PC-9 (cell line): ENCODE data around the gene GLRA3. TPM values are rescaled to one million over a fixed set of nuclear protein-coding genes. Genes with fewer than 3 reads are reported as not detected.
"Not testable (repeated sequence)": the region's sequence is repeated elsewhere in the genome, so short reads cannot be mapped to it uniquely, and the experiment has no call there.

Experiments
- BruUV-seq: library from RNA; stranded (reverse); fragments of 400-500 nt; replicated peaks from 2 replicates; lab custom pipeline; 2021; lab: Mats Ljungman, UMichigan
- CTCF ChIA-PET: fragments of 300-600 bp; sonication (Branson Sonifier 250); formaldehyde crosslinking; loops from one replicate; lab custom pipeline; 2022; ENCODE audit warnings: antibody characterized with exemption; lab: Charles Lee
- POLR2A ChIA-PET: fragments of 300-600 bp; sonication (Branson Sonifier 250); formaldehyde crosslinking; loops from one replicate; lab custom pipeline; 2022; ENCODE audit warnings: antibody characterized with exemption; ENCODE audit not compliant: unreplicated experiment; lab: Charles Lee
- DNase-seq, 2 experiments: peaks; one replicate each; pipeline versions ENCODE4 v3.0.0 to v3.0.0-alpha.2; 2015 to 2022; ENCODE audit warnings: mixed read lengths in 1 of 2
- H2AFZ ChIP-seq: fragments of 200-600 bp; sonication (generic); 2 replicates; pipeline ENCODE4 v1.8.1; 2017; ENCODE audit warnings: antibody characterized with exemption
- H3F3A ChIP-seq: fragments of 200-600 bp; sonication (generic); 2 replicates; pipeline ENCODE4 v1.8.1; 2017; ENCODE audit warnings: antibody characterized with exemption, mild to moderate bottlenecking, low read depth; ENCODE audit not compliant: insufficient read depth
- H3K27ac ChIP-seq: fragments of 200-600 bp; sonication (generic); 2 replicates; pipeline ENCODE4 v1.6.1; 2016; ENCODE audit warnings: mixed run types
- H3K27me3 ChIP-seq: fragments of 200-600 bp; sonication (generic); 2 replicates; pipeline ENCODE4 v1.6.1; 2016; ENCODE audit warnings: low read depth, mixed run types; ENCODE audit not compliant: insufficient read depth
- H3K36me3 ChIP-seq: fragments of 200-600 bp; sonication (generic); 2 replicates; pipeline ENCODE4 v1.6.1; 2016; ENCODE audit warnings: low read depth, mixed run types
- H3K4me1 ChIP-seq: fragments of 200-600 bp; sonication (generic); replicated peaks from 2 replicates; pipeline ENCODE4 v1.6.1; 2016; ENCODE audit warnings: mixed run types; ENCODE audit not compliant: insufficient read depth
- H3K4me2 ChIP-seq: fragments of 200-600 bp; sonication (generic); 2 replicates; pipeline ENCODE4 v1.6.1; 2017; ENCODE audit warnings: mixed run types
- H3K4me3 ChIP-seq: fragments of 200-600 bp; sonication (generic); 2 replicates; pipeline ENCODE4 v1.6.1; 2016; ENCODE audit warnings: mixed run types
- H3K79me2 ChIP-seq: fragments of 200-600 bp; sonication (generic); 2 replicates; pipeline ENCODE4 v1.6.1; 2017; ENCODE audit warnings: low read depth, mixed run types
- H3K9me2 ChIP-seq: fragments of 200-600 bp; sonication (generic); 2 replicates; pipeline ENCODE4 v1.8.1; 2017; ENCODE audit warnings: mild to moderate bottlenecking; ENCODE audit not compliant: insufficient read depth
- H3K9me3 ChIP-seq: fragments of 200-600 bp; sonication (generic); 2 replicates; pipeline ENCODE4 v1.8.1; 2016; ENCODE audit warnings: low read depth; ENCODE audit not compliant: insufficient read depth
- H4K20me1 ChIP-seq: fragments of 200-600 bp; sonication (generic); 2 replicates; pipeline ENCODE4 v1.8.1; 2017; ENCODE audit not compliant: insufficient read depth
- EZH2 ChIP-seq: fragments of 200-600 bp; sonication (generic); IDR thresholded peaks from 2 replicates; pipeline ENCODE4 v1.8.0; 2017; ENCODE audit warnings: antibody characterized with exemption, low read depth
- intact Hi-C: fragments of 100-400 bp; cut with micrococcal nuclease; formaldehyde crosslinking; loops from one replicate; pipeline ENCODE4 v1.10.0; 2022; ENCODE audit not compliant: unreplicated experiment
- total RNA-seq: library from RNA; stranded (reverse); gene quantifications from 2 replicates; pipeline ENCODE4 v1.2.3, GENCODE V29; 2021
- TF ChIP-seq, protein P1 (sequence below): fragments of 200-600 bp; sonication (generic); conservative IDR thresholded peaks from 2 replicates; pipeline ENCODE4 v1.6.1; 2017; ENCODE audit warnings: mixed run types, antibody characterized with exemption, mild to moderate bottlenecking, moderate library complexity

GLRA3 gene
- total RNA-seq, 1 experiment from 2014 or later: 0.39 TPM

DNA sequence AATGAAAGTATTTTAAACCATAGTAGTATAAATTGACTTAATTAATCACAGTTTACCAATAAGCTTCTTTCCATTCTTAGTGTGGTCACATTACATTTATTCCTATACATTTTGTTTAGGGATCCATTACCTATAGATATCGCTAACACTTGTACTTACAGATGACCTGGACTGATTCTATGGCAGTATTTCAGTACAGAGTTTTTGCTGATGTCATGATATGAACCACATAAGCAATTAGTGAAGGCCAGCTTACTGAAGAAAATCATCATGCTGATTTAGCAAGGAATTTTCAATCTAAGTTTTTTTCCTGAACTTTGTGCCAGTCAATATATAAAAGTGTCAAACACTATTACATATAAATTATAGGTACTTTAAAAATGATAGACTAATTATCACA lies 193.3 kb downstream of the GLRA3 start:
- POLR2A ChIA-PET: no interaction called here
- Histone ChIP-seq H3K9me3 (no peaks in the 10 kb centered on the region), H3K4me2 (no peak overlapping the region), H2AFZ (no peak overlapping the region), H3K4me1 (no peaks in the 10 kb centered on the region), H3F3A (no peaks in the 10 kb centered on the region), H4K20me1 (no peaks in the 10 kb centered on the region), H3K27ac (no peak overlapping the region), H3K36me3 (no peaks in the 10 kb centered on the region), H3K27me3 (no peaks in the 10 kb centered on the region), H3K4me3 (no peak overlapping the region), H3K79me2 (no peaks in the 10 kb centered on the region), H3K9me2 (no peaks in the 10 kb centered on the region)
- no peak for DNase-seq
- CTCF ChIA-PET: no interaction called here
- intact Hi-C loops: no loop called here
- BruUV-seq: no TSS peak
- no peak for TF ChIP-seq EZH2
- TF ChIP-seq, protein P1, sequence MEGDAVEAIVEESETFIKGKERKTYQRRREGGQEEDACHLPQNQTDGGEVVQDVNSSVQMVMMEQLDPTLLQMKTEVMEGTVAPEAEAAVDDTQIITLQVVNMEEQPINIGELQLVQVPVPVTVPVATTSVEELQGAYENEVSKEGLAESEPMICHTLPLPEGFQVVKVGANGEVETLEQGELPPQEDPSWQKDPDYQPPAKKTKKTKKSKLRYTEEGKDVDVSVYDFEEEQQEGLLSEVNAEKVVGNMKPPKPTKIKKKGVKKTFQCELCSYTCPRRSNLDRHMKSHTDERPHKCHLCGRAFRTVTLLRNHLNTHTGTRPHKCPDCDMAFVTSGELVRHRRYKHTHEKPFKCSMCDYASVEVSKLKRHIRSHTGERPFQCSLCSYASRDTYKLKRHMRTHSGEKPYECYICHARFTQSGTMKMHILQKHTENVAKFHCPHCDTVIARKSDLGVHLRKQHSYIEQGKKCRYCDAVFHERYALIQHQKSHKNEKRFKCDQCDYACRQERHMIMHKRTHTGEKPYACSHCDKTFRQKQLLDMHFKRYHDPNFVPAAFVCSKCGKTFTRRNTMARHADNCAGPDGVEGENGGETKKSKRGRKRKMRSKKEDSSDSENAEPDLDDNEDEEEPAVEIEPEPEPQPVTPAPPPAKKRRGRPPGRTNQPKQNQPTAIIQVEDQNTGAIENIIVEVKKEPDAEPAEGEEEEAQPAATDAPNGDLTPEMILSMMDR: no peak

DNA sequence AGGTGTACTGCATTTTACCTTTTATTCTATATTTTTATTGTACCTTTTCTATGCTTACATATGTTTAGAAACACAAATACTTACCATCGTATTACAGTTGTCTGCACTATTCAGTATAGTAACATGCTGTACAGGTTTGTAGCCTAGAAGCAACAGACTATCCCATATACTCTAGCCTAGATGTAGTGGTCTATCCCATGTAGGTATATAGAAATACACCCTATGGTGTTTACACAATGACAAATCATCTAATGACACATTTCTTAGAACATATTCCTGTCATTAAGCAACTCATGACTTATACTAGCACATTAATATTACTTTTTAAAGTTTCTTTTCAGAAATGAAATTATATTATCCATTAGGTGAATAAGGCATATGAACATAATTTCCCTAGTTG lies 195.6 kb downstream of the GLRA3 start:
- intact Hi-C loops: loop anchor here (5.0 kb wide), 1 partner anchor 904 kb away; no protein-coding TSS in a partner anchor
- H3K79me2 ChIP-seq: no peaks in the 10 kb centered on the region
- no peaks in the 10 kb centered on the region for H3K9me3 ChIP-seq
- POLR2A ChIA-PET: no interaction called here
- CTCF ChIA-PET: no interaction called here
- H3K4me1 ChIP-seq: no peaks in the 10 kb centered on the region
- H3K36me3 ChIP-seq: no peaks in the 10 kb centered on the region
- H2AFZ ChIP-seq: no peak overlapping the region
- H3K4me3 ChIP-seq: no peak overlapping the region
- H3F3A ChIP-seq: no peaks in the 10 kb centered on the region
- H3K9me2 ChIP-seq: no peaks in the 10 kb centered on the region
- no peaks in the 10 kb centered on the region for H3K27me3 ChIP-seq
- H4K20me1 ChIP-seq: no peaks in the 10 kb centered on the region
- no peak overlapping the region for H3K4me2 ChIP-seq
- TF ChIP-seq EZH2: no peak
- TF ChIP-seq, protein P1: no peak
- BruUV-seq: no TSS peak
- H3K27ac ChIP-seq: no peak overlapping the region
- DNase-seq: no peak

DNA sequence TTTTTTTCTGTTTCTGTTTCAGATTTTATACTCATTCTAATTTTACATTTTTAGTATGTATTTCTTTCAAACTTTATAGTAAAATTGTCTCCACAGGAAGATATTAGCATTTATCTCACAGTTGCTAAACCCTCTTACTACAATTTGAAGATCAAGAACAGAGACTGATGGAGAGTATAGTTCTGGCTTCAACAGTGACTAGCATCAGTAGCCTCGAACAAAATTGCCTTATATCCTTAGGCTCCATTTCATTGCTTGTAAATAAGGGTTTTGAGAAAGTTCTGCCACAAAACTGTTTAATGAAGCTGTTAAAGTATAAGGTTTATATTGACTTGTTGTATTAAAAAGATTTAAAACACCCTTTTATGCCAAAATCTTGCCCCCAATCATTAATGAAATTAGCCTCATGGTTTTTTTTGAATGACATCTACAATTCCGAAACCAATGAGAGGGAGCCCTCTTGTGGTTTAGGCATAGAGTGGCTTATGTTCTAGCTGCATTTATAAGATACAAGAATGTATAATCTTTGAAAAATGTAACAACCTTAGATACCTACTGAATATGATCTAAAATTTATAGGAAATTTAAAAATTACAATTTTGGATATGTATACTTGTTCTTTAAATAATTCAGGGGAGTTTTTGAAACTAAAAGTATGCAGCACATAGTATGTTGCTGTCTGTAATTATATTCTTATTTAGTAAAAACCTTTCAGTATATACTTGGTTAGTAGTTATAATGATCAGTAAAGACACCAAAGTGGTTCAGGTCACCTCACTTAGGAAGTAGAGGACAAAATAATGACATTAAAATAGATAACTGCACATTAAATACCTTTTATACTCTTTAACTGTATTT lies 196.9 kb downstream of the GLRA3 start:
- TF ChIP-seq, protein P1: peak; percentile 70
- no peak for TF ChIP-seq EZH2
- no peak for DNase-seq
- CTCF ChIA-PET: interaction anchor here (0.6 to 0.7 kb wide), 4 partner anchors 20 to 267 kb away, joined by 3 to 15 read pairs (median 4); partner anchors contain the start of gene HPGD
- no peaks in the 10 kb centered on the region for H3K36me3 ChIP-seq
- H3K9me3 ChIP-seq: no peaks in the 10 kb centered on the region
- intact Hi-C loops: loop anchor here (1.0 to 5.0 kb wide), 2 partner anchors 267 to 905 kb away; no protein-coding TSS in a partner anchor
- POLR2A ChIA-PET: no interaction called here
- H3F3A ChIP-seq: no peaks in the 10 kb centered on the region
- no peaks in the 10 kb centered on the region for H4K20me1 ChIP-seq
- no peaks in the 10 kb centered on the region for H3K4me1 ChIP-seq
- no peak overlapping the region for H3K27ac ChIP-seq
- no peaks in the 10 kb centered on the region for H3K27me3 ChIP-seq
- no TSS peak for BruUV-seq
- H2AFZ ChIP-seq: no peak overlapping the region
- no peak overlapping the region for H3K4me3 ChIP-seq
- no peaks in the 10 kb centered on the region for H3K9me2 ChIP-seq
- no peaks in the 10 kb centered on the region for H3K79me2 ChIP-seq
- H3K4me2 ChIP-seq: no peak overlapping the region

DNA sequence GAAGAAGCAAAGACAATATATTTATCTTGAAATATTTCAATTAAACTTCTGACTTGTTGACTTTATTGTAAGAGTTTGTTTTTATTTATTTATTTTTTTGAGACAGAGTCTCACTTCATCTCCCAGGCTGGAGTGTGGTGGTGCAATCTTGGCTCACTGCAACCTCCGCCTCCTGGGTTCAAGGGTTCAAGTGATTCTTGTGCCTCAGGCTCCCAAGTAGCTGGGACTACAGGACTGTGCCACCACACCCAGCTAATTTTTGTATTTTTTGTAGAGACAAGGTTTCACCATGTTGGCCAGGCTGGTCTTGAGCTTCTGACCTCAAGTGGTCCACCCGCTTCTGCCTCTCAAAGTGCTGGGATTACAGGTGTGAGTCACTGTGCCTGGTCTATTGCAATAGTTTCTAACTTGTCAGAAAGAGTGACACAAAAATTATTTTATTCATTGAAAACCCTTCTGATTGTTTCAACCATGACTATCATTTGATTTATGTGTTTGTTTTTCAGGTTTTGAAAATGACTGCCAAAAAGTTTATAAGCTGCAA lies 199.1 kb downstream of the GLRA3 start:
- H3K27me3 ChIP-seq, H3F3A ChIP-seq, H3K4me1 ChIP-seq, DNase-seq, H3K9me2 ChIP-seq, H3K9me3 ChIP-seq, H3K4me3 ChIP-seq, H3K27ac ChIP-seq, H3K4me2 ChIP-seq, POLR2A ChIA-PET, H4K20me1 ChIP-seq, H3K79me2 ChIP-seq, BruUV-seq, CTCF ChIA-PET, H3K36me3 ChIP-seq, H2AFZ ChIP-seq: not testable (repeated sequence)
- intact Hi-C loops: loop anchor here (5.0 kb wide), 1 partner anchor 907 kb away; no protein-coding TSS in a partner anchor
